ENCODE results near the gene LHFPL3.

DNA sequence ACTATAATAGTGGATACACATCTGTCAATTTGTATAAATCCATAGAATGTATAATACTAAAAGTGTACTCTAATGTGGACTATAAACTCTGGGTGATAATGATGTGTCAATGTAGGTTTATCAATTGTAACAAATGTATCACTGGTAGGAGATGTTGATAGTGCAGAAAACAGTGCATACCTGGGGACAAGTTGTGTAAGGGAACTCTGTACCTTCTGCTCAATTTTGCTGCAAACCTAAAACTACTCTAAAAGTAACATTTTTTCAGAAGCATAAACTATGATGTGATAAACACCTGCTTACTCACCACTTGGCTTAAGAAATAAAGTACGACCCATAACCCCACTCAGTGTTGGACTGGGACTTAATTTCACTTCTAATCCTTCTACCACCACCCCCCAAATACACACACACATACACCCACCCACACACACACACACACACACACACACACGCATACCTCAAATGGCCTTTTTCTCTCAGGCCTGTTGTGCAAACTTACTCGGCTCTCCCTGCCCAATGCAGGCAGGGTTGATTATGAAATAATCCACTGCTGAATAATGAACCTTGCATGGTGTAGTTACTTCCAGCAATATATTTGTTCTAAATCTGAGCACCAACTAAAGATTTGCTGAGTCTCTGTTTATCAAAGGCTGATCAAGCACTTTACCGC, 531.5 kb downstream of the LHFPL3 start:
- no peak for TF ChIP-seq EZH2 (IDR thresholded peaks at IDR 0.05; ENCODE audit: insufficient read depth, poor library complexity, severe bottlenecking)
- TF ChIP-seq EZH2phosphoT487 (IDR thresholded peaks at IDR 0.05; ENCODE audit: insufficient read depth, low read depth) = no peak

All from GM23248 (cell line).